GM06990 (cell line): ENCODE results near the gene TPM1.

ENCODE experiments used
- DNase-seq: peaks from one replicate; pipeline ENCODE4 v3.0.0-alpha.2; 2011; ENCODE audit not compliant: insufficient read length; ENCODE audit errors: extremely low read depth
- H3K27me3 ChIP-seq: replicated peaks from 2 replicates; pipeline ENCODE4 v1.6.0; 2011; ENCODE audit warnings: low read length; ENCODE audit not compliant: control insufficient read depth, insufficient read depth
- H3K36me3 ChIP-seq: 2 replicates; pipeline ENCODE4 v1.5.1; 2011; ENCODE audit warnings: low read length; ENCODE audit not compliant: control insufficient read depth, insufficient read depth
- H3K4me3 ChIP-seq: replicated peaks from 2 replicates; pipeline ENCODE4 v1.5.1; 2011; ENCODE audit warnings: low read depth, mild to moderate bottlenecking, control low read depth, low read length
- TF ChIP-seq, protein P1 (sequence below): IDR thresholded peaks from 2 replicates; pipeline ENCODE4 v1.5.1; 2011; ENCODE audit warnings: low read length, control low read depth, mild to moderate bottlenecking, inconsistent platforms; ENCODE audit not compliant: insufficient read depth, poor library complexity, severe bottlenecking

The TPM1 gene

DNA sequence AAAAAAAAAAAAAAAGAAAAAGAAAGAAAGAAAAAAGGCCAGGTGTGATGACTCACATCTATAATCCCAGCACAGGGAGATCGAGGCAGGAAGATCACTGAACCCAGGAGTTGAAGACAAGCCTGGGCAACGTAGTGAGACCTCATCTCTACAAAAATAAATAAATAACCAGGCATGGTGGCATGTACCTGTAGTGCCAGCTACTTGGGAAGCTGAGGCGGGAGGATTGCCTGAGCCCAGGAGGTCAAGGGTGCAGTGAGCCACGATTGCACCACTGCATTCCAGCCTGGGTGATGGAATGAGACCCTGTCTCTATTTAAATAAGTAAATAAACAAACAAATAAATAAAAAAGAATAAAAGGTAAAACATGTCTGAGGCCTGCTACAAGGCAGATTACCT, 39.8 kb downstream of the TPM1 start:
- Histone ChIP-seq H3K36me3 (no peaks in the 10 kb centered on the region), H3K4me3 (no peak overlapping the region), H3K27me3 (no peaks in the 10 kb centered on the region; the same call in none of the 2 replicates)
- TF ChIP-seq, protein P1, sequence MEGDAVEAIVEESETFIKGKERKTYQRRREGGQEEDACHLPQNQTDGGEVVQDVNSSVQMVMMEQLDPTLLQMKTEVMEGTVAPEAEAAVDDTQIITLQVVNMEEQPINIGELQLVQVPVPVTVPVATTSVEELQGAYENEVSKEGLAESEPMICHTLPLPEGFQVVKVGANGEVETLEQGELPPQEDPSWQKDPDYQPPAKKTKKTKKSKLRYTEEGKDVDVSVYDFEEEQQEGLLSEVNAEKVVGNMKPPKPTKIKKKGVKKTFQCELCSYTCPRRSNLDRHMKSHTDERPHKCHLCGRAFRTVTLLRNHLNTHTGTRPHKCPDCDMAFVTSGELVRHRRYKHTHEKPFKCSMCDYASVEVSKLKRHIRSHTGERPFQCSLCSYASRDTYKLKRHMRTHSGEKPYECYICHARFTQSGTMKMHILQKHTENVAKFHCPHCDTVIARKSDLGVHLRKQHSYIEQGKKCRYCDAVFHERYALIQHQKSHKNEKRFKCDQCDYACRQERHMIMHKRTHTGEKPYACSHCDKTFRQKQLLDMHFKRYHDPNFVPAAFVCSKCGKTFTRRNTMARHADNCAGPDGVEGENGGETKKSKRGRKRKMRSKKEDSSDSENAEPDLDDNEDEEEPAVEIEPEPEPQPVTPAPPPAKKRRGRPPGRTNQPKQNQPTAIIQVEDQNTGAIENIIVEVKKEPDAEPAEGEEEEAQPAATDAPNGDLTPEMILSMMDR, result no peak
- DNase-seq, result no peak

DNA sequence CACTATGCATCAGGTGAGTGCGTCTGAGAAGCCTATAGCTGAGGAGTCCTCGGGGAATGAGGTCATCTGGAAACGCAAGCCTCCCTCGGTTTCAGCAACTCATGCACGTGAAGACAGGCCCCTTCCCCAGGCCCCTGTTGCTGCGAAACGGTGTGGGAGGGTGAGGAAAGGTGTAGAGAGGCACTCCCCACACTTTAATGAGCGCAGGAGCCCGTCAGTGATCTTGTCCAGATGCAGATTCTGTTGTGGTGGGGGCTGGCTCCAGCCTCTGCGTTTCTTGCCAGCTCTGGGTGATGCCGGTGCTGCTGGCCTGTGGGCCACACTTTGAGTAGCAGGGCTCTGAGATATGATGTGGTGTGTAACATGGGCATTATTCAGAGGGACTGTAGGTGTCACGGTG, 40.5 kb downstream of the TPM1 start:
- no peak overlapping the region for H3K4me3 ChIP-seq
- no peak for DNase-seq
- TF ChIP-seq, protein P1, result no peak
- H3K27me3 ChIP-seq, result no peaks in the 10 kb centered on the region; the same call in 1 of the 2 replicates
- no peaks in the 10 kb centered on the region for H3K36me3 ChIP-seq

DNA sequence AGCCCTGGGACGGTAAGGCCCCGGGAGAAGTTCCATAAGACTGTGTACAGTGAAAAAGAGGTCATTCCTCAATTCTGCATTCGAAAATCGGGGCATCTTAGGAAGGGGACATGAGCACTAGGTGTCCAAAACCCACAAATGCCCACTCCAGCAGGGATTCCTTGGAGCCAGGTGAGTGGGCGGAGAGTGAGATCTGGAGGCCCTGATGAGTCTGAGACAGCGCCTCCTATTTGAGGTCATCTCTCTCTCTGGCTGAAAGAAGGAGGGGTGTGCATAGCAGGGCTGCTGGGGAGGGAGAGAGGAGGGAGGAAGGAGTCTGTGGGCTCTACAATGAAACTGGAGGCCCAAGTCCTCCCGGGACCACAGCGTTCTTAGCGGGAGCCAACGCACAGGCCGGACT, 41.0 kb downstream of the TPM1 start:
- Histone ChIP-seq H3K27me3 (no peaks in the 10 kb centered on the region; the same call in 1 of the 2 replicates), H3K4me3 (no peak overlapping the region), H3K36me3 (no peaks in the 10 kb centered on the region)
- TF ChIP-seq, protein P1, result no peak
- DNase-seq, result no peak

DNA sequence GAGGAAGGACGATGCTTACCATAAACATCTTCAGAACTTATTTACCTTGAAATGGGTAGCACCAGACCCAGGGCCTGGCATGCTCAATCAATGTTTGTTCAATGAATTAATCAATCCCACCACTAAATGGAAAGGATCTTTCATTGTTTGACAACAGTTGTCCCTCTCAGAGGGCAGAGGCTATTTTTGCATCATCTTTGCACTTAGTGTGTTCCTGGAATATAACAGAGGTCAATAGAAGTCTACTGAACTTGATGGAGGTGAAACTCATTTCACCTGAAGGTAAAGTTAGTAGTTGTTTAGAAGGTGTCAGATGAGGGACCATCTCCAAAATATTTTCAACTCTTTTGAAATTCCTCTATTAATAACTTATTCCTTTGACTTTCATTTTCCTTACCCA, 42.3 kb downstream of the TPM1 start:
- TF ChIP-seq, protein P1, result no peak
- H3K27me3 ChIP-seq, result no peaks in the 10 kb centered on the region; the same call in 1 of the 2 replicates
- H3K4me3 ChIP-seq, result no peak overlapping the region
- H3K36me3 ChIP-seq, result no peaks in the 10 kb centered on the region
- DNase-seq, result no peak

DNA sequence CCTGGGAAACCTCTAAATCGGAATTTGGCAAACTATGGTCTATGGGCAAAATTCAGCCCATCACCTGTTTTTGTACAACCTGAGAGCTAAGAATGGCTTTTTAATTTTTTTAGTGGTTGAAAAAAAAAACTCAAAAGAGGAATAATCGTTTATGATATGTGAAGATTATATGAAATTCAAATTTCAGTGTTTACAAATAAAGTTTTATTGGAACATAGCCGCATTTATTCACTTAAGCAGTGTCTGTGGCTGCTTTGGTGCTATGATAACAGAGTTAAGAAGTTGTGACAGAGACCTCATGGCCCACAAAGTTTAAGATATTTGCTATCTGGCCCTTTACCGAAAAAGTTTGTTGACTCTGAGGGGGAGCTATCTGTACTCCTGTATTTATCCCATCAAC, 42.7 kb downstream of the TPM1 start:
- Histone ChIP-seq H3K27me3 (no peaks in the 10 kb centered on the region), H3K36me3 (no peaks in the 10 kb centered on the region), H3K4me3 (no peak overlapping the region)
- no peak for DNase-seq
- TF ChIP-seq, protein P1, result no peak

DNA sequence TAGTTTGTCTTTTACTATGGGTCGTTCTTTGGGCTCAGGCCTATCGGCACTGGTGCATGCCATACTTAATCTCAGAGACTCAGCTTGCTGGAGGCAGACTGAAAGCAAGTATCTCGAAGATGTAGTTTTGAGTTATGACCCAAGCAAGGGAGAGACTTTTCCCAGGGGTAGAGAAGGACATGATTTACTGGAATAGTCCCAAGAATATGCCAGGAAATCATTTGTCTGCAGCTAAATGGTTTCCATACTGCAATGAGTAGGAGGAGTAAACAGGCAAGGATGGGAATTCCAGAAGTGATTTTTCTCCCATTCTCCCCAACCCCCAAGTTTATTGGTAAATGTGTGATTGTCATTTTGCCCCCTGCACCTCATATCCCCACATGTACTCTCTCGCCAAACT, 43.7 kb downstream of the TPM1 start:
- H3K36me3 ChIP-seq, result no peaks in the 10 kb centered on the region
- no peak for DNase-seq
- no peaks in the 10 kb centered on the region for H3K27me3 ChIP-seq
- TF ChIP-seq, protein P1, result no peak
- H3K4me3 ChIP-seq, result no peak overlapping the region
